ENCODE results near the gene GRM5.

Gene GRM5

DNA sequence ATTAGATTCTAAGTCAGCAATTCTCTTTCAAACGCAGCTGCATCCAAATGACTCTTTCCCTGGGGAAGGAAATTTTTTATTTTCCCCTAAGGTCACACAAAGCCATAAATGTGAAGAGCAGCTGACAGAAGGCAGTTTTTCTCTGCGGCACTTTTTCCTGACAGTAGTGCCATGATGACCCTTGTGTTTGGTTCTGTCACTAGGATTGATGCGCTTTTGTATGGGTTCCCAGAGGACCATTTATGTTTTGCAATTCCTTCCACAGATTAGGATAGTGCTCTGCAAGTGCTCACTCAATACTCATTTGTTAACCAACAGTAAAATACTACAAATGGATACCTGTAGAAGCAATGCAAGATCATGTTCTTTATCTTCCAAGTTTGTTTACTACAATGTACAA is 368.6 kb downstream of the GRM5 start:
- no peak for DNase-seq (ENCODE audit: low read depth, low spot score)
- ChIA-PET POLR2A (no interaction called here), CTCF (no interaction called here)
- H3K4me3 ChIP-seq (ENCODE audit: low read depth, low read length) = no peak overlapping the region
- TF ChIP-seq, protein P1, sequence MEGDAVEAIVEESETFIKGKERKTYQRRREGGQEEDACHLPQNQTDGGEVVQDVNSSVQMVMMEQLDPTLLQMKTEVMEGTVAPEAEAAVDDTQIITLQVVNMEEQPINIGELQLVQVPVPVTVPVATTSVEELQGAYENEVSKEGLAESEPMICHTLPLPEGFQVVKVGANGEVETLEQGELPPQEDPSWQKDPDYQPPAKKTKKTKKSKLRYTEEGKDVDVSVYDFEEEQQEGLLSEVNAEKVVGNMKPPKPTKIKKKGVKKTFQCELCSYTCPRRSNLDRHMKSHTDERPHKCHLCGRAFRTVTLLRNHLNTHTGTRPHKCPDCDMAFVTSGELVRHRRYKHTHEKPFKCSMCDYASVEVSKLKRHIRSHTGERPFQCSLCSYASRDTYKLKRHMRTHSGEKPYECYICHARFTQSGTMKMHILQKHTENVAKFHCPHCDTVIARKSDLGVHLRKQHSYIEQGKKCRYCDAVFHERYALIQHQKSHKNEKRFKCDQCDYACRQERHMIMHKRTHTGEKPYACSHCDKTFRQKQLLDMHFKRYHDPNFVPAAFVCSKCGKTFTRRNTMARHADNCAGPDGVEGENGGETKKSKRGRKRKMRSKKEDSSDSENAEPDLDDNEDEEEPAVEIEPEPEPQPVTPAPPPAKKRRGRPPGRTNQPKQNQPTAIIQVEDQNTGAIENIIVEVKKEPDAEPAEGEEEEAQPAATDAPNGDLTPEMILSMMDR (IDR thresholded peaks at IDR 0.05; ENCODE audit: insufficient read depth, low read length, missing control alignments) = no peak

DNA sequence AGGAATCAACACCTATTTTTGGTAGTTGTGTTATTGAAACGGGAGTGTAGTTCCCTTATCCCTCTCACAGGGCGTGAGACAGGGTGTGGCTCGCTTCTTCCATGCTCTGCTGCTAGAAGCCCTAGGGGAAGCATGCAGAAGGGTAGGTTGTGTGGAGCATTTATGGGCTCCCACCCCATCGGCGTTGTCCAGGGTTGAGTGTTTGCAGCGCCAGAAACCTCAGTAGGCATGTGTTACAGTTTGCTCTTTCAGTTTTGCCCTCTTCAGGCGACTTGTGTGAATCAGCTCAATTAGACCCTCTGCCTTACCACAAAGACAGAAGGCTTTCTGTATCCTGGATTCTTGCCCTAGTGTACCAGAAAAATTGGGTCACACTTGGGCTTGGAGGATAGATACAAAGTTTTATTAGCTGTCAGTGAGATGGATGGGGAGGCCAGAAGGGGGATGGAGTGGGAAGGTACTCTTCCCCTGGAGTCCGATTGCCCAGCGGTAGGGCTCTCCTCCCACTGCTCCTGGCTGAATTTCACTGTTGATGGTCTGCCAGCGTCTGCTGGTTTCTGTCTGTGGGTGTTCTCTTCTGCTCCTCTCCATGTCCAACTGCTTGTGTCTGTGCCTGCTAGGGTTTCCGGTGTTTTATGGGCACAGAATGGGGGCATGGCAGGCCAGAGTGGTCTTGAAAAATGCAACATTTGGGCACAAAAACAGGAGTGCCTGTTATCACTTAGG is 369.9 kb downstream of the GRM5 start:
- no peak overlapping the region for H3K4me3 ChIP-seq (ENCODE audit: low read depth, low read length)
- DNase-seq (ENCODE audit: low read depth, low spot score) = no peak
- POLR2A ChIA-PET = no interaction called here
- TF ChIP-seq, protein P1 (IDR thresholded peaks at IDR 0.05; ENCODE audit: insufficient read depth, low read length, missing control alignments) = no peak
- CTCF ChIA-PET = no interaction called here

DNA sequence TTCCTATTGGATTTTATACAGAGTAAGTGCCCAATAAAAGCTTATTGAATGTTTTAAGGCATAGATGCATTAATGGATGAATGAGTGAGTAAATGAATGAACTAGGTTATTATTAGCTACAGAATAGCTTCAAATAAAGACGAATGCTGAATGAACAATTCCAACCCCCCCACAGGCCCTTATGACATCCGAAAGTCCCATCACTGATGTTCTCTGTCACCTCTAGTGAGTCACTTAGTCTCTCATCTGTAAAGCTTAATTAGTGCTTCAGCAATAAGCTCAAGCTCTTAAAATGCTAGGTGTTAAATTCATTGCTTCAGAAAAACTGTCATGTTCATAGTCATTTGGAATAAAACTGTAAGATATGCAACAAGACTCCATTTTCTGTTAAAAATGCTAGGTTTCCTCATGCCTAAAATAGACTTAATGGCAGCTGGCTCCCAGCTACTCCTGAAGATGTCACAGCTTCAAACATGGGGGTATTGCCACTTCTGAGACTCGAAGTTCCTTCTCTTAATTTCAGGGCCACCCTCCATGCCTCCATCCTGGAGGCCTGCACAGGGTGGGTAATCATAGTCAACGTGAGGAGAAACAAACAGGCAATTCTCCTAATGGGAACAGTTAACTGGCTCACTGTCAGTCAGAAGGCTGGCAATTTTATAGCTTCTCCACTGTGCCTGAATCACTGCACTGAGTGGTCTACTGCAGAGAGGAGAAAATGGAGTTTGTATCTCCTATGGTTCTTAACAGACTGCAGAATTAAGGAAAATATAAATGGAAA is 373.3 kb downstream of the GRM5 start:
- TF ChIP-seq, protein P1 (IDR thresholded peaks at IDR 0.05; ENCODE audit: insufficient read depth, low read length, missing control alignments) = no peak
- DNase-seq (ENCODE audit: low read depth, low spot score) = no peak
- ChIA-PET CTCF (no interaction called here), POLR2A (no interaction called here)
- no peak overlapping the region for H3K4me3 ChIP-seq (ENCODE audit: low read depth, low read length)

DNA sequence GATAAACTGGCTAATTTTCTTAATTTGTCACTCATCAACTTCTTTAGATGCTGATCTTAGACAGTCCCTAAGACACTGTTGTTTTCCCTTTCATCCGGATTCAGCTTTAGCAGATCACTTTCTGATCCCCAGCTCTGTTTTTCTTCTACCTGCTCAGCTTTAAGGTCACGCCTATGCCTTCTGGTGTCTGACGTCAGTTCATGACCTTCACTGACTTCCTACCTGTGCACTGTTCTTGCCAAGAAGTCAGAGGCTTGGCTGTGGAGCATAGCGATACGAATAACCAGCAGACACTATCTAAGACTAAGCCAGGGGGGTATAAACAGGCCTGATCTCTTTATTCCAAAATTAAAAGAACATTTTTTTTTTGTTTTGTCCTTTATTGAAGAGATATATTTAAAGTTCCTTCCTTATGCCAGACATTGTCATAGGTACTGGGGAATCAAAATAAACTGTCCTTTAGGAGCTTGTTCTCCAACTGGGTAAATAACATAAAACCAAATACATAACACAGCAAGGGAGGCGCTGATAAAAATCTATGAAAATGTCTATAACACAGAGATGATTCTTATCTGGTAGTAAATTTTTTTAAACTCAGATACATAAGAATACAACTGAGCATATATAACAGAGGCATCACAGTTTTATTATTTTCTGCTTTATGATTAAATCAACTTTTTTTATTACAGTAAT is 376.1 kb downstream of the GRM5 start:
- no peak overlapping the region for H3K4me3 ChIP-seq (ENCODE audit: low read depth, low read length)
- CTCF ChIA-PET = no interaction called here
- DNase-seq (ENCODE audit: low read depth, low spot score) = no peak
- POLR2A ChIA-PET = no interaction called here
- TF ChIP-seq, protein P1 (IDR thresholded peaks at IDR 0.05; ENCODE audit: insufficient read depth, low read length, missing control alignments) = no peak

DNA sequence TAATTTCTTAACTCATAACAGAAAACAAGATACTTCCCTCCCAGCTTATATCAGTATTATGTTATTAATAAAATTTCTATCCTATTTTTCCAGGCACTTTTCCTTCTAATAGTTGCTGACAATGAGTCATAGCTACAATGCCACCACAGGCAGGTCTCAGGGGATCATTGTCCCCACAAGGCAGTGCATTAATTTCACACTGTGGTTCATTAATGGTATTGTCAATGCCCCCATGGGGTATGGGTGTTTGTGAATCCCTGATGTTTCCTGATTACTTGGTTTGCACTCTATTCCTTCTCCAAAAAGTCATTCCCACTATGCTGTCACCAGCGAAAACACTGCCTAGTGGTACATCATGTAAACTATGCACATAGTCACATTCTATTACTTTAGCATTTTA is 382.8 kb downstream of the GRM5 start:
- no peak overlapping the region for H3K4me3 ChIP-seq (ENCODE audit: low read depth, low read length)
- ChIA-PET CTCF (interaction anchor here (0.8 kb wide), 1 partner anchor 130 kb away, joined by 3 read pairs; no protein-coding TSS in a partner anchor), POLR2A (no interaction called here)
- TF ChIP-seq, protein P1 (IDR thresholded peaks at IDR 0.05; ENCODE audit: insufficient read depth, low read length, missing control alignments) = no peak
- DNase-seq (ENCODE audit: low read depth, low spot score) = no peak

DNA sequence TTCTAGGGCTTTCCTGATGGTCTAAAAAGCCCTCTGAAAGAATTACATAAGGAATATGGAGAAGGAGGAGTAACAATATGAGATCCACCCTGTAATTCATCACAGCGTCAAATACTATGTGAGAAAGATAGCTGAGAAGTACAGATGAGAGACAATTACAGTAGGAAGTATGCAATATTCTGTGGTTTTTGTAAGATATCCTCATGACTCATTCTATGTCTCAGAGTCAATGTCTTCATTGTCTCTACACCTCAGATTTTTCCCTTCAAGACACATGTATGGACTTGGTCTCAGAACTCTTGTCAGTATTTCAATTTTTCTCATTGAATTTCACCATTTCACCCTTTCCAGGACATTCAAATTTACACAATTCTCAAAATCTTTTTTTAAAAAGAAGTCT is 385.0 kb downstream of the GRM5 start:
- TF ChIP-seq, protein P1 (IDR thresholded peaks at IDR 0.05; ENCODE audit: insufficient read depth, low read length, missing control alignments) = no peak
- POLR2A ChIA-PET = no interaction called here
- no peak for DNase-seq (ENCODE audit: low read depth, low spot score)
- CTCF ChIA-PET = no interaction called here
- H3K4me3 ChIP-seq (ENCODE audit: low read depth, low read length) = no peak overlapping the region

All from AG04449 (cell line).